ENCODE data around the gene SMOC2. TPM values are rescaled to one million over a fixed set of nuclear protein-coding genes. Genes with fewer than 3 reads are reported as not detected.

SMOC2 gene
- total and polyA plus RNA-seq, 2 of the 4 experiments (the other 2 are of a cell fraction) = not detected

DNA sequence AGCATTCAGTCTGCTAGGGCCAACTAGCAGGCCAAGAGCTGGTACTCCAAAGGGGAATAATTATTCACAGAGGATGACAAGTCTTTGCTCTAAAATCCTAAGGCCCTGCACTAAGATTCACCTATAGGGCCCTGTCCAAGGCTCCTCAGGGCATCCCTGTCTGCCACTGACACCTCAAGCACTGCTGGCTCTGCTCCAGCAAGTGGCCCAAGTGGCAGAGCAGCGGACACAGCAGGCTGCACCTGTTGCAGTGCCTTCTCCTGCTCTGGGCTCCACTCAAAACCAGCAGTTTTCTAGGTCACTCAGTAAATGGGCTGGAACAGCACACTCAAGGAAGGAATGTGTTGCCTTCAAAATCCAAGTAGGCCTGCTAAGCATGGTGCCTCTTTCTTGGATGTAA lies 36.4 kb upstream of the SMOC2 start:
- Histone ChIP-seq H2AK9ac (replicated peaks; ENCODE audit: low read depth, low read length, poor library complexity) (no peak overlapping the region), H3K9me1 (ENCODE audit: insufficient read depth, low read length) (no peaks in the 10 kb centered on the region), H3K27me3 (ENCODE audit: control insufficient read depth, insufficient read depth, low read length) (no peaks in the 10 kb centered on the region), H3K23ac (ENCODE audit: low read depth, low read length) (no peak overlapping the region), H3K9ac (ENCODE audit: low read depth, low read length) (no peak overlapping the region), H2AK5ac (ENCODE audit: low read depth, low read length) (no peak overlapping the region), H2AFZ (replicated peaks; ENCODE audit: low read length, poor library complexity) (no peak overlapping the region), H3K18ac (ENCODE audit: low read depth, low read length) (no peak overlapping the region), H2BK5ac (ENCODE audit: low read depth, low read length, poor library complexity, severe bottlenecking) (no peak overlapping the region), H4K91ac (ENCODE audit: insufficient read depth, low read depth, low read length) (no peak overlapping the region), H3K79me1 (ENCODE audit: low read depth in 1 of 2, low read length in 2 of 2) (no peaks in the 10 kb centered on the region), H3K4me1 (ENCODE audit: control insufficient read depth, insufficient read depth, low read length) (no peaks in the 10 kb centered on the region), H3K4ac (ENCODE audit: low read depth, low read length) (no peak overlapping the region), H3K27ac (ENCODE audit: insufficient read depth, low read length) (no peak overlapping the region), H3K4me3 (ENCODE audit: insufficient read depth, low read depth, low read length) (no peak overlapping the region), H4K5ac (ENCODE audit: low read depth, low read length) (no peak overlapping the region), H3K56ac (ENCODE audit: extremely low read depth, insufficient read depth, low read length) (no peak overlapping the region), H3K4me2 (ENCODE audit: low read depth, low read length) (no peak overlapping the region), H2BK120ac (ENCODE audit: low read depth, low read length) (no peak overlapping the region), H3K9me3 (ENCODE audit: control insufficient read depth, insufficient read depth, low read length) (peaks cover 46% of the 10 kb centered on the region), H4K20me1 (ENCODE audit: insufficient read depth, low read length) (no peaks in the 10 kb centered on the region), H2BK20ac (ENCODE audit: low read depth, low read length) (no peak overlapping the region), H4K8ac (ENCODE audit: low read depth in 2 of 2, low read length in 2 of 2) (no peak overlapping the region), H3K36me3 (ENCODE audit: control insufficient read depth, insufficient read depth, low read length) (no peaks in the 10 kb centered on the region), H2BK15ac (ENCODE audit: low read depth, low read length) (no peak overlapping the region), H3K14ac (replicated peaks; ENCODE audit: low read depth, low read length) (no peak overlapping the region)
- TF ChIP-seq, protein P1, sequence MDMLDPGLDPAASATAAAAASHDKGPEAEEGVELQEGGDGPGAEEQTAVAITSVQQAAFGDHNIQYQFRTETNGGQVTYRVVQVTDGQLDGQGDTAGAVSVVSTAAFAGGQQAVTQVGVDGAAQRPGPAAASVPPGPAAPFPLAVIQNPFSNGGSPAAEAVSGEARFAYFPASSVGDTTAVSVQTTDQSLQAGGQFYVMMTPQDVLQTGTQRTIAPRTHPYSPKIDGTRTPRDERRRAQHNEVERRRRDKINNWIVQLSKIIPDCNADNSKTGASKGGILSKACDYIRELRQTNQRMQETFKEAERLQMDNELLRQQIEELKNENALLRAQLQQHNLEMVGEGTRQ (IDR thresholded peaks at IDR 0.05; ENCODE audit: low read depth, low read length) = no peak
- TF ChIP-seq SMC3 (IDR thresholded peaks at IDR 0.05; ENCODE audit: low read depth, low read length) (no peak), CEBPB (IDR thresholded peaks at IDR 0.05; ENCODE audit: low read depth, low read length) (no peak)
- DNase-seq = no peak
- ChIA-PET POLR2A (ENCODE audit: unreplicated experiment) (no interaction called here), CTCF (no interaction called here)
- intact Hi-C loops (cut with micrococcal nuclease) (no loop called here), dilution Hi-C loops (cut with HindIII; ENCODE audit: low sequenced_read_pairs, unreplicated experiment) (no loop called here), in situ Hi-C loops (cut with MboI; ENCODE audit: low sequenced_read_pairs) (no loop called here)
- WGBS, 2 experiments (ENCODE audit: extremely low coverage in 2 of 2, insufficient read length in 1 of 2) = no CpG with 5 or more reads among the region's 1 CpG
- no TSS peak for BruUV-seq (replicated peaks)
- no peak for ATAC-seq (ENCODE audit: low read depth)

Measured in IMR-90 (cell line).